Measurements from ENCODE around the gene IFNA1.
A peak's percentile ranks its signal among the peaks of the same experiment; 100 is the strongest.
"Not testable (repeated sequence)": the region's sequence is repeated elsewhere in the genome, so short reads cannot be mapped to it uniquely, and the experiment has no call there.

Gene IFNA1

GRCh38 chr9:21415493-21416267 is 24.6 kb upstream of the IFNA1 start:
- DNase-seq (ENCODE audit: low read depth): peak; percentile 93
- no peak for TF ChIP-seq CTCF (IDR thresholded peaks at IDR 0.05; ENCODE audit: control insufficient read depth, extremely low read depth, insufficient read depth)
- H3K4me3 ChIP-seq (ENCODE audit: low read depth, low read length): no peak overlapping the region

GRCh38 chr9:21428235-21428634 is 12.0 kb upstream of the IFNA1 start:
- no peak overlapping the region for H3K4me3 ChIP-seq (ENCODE audit: low read depth, low read length)
- TF ChIP-seq CTCF (IDR thresholded peaks at IDR 0.05; ENCODE audit: control insufficient read depth, extremely low read depth, insufficient read depth): no peak
- no peak for DNase-seq (ENCODE audit: low read depth)

GRCh38 chr9:21429191-21429590 is 11.0 kb upstream of the IFNA1 start:
- TF ChIP-seq CTCF (IDR thresholded peaks at IDR 0.05; ENCODE audit: control insufficient read depth, extremely low read depth, insufficient read depth): no peak
- DNase-seq (ENCODE audit: low read depth): no peak
- H3K4me3 ChIP-seq (ENCODE audit: low read depth, low read length): no peak overlapping the region

GRCh38 chr9:21432672-21433425 is 7.4 kb upstream of the IFNA1 start:
- no peak for TF ChIP-seq CTCF (IDR thresholded peaks at IDR 0.05; ENCODE audit: control insufficient read depth, extremely low read depth, insufficient read depth)
- no peak for DNase-seq (ENCODE audit: low read depth)

GRCh38 chr9:21434202-21435014 is 5.8 kb upstream of the IFNA1 start:
- peak; percentile 54 for DNase-seq (ENCODE audit: low read depth)

More at GRCh38 chr9:21432672-21433425, 7.4 kb upstream of the IFNA1 start:
- H3K4me3 ChIP-seq (ENCODE audit: low read depth, low read length): no peak overlapping the region

GRCh38 chr9:21435015-21435383 is 5.2 kb upstream of the IFNA1 start:
- DNase-seq (ENCODE audit: low read depth); H3K4me3 ChIP-seq (ENCODE audit: low read depth, low read length): not testable (repeated sequence)

More at GRCh38 chr9:21434202-21435014, 5.8 kb upstream of the IFNA1 start:
- H3K4me3 ChIP-seq (ENCODE audit: low read depth, low read length): no peak overlapping the region
- TF ChIP-seq CTCF (IDR thresholded peaks at IDR 0.05; ENCODE audit: control insufficient read depth, extremely low read depth, insufficient read depth): peak; percentile 78

Data from LNCaP clone FGC (cell line).